ENCODE results near the gene ZCCHC10.
"Not testable (repeated sequence)": the region's sequence is repeated elsewhere in the genome, so short reads cannot be mapped to it uniquely, and the experiment has no call there.

The ZCCHC10 gene

DNA sequence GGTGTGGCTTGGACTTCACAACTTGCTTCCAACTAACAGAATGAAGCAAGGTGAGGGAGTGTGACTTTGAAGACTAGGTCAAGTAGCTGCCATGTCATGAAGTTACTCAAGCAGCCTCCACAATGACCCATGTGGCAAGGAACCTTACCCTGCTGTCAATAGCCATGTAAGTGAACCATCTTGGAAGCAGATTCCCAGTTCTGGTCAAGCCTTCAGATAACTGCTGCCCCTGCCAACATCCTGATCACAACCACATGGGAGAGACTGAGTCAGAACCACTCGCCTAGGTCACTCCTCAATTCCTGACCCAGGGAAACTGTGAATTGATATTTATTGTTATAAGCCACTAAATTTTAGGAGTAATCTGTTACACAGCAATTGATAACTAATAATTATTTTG lies 10.9 kb downstream of the ZCCHC10 start:
- H3K4me3 ChIP-seq (ENCODE audit: low read depth, low read length) = no peak overlapping the region
- H3K4me1 ChIP-seq (ENCODE audit: control insufficient read depth, insufficient read depth, low read length) = no peaks in the 10 kb centered on the region
- peaks cover 22% of the 10 kb centered on the region for H3K36me3 ChIP-seq (ENCODE audit: control insufficient read depth, insufficient read depth, low read length)
- no peaks in the 10 kb centered on the region for H3K27me3 ChIP-seq (ENCODE audit: control insufficient read depth, insufficient read depth, low read length)
- H3K27ac ChIP-seq (ENCODE audit: low read depth, low read length) = no peak overlapping the region
- no peak overlapping the region for H3K9ac ChIP-seq (ENCODE audit: low read length)
- H3K9me3 ChIP-seq (ENCODE audit: control insufficient read depth, insufficient read depth, low read depth, low read length) = no peaks in the 10 kb centered on the region

DNA sequence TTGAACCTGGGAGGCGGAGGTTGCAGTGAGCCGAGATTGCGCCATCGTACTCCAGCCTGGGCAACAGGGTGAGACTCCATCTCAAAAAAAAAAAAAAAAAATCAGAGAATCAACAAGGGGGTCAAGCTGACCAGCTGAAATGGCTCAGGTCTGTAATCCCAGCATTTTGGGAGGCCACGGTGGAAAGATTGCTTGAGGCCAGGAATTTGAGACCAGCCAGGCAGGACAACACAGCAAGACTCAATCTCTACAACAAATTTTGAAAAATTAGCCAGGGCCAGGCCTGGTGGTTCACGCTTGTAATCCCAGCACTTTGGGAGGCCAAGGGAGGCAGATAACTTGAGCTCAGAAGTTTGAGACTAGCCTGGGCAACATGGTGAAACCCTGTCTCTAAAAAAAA lies 17.9 kb downstream of the ZCCHC10 start:
- not testable (repeated sequence) for H3K9me3 ChIP-seq (ENCODE audit: control insufficient read depth, insufficient read depth, low read depth, low read length); H3K27me3 ChIP-seq (ENCODE audit: control insufficient read depth, insufficient read depth, low read length)
- H3K36me3 ChIP-seq (ENCODE audit: control insufficient read depth, insufficient read depth, low read length) = peaks cover 13% of the 10 kb centered on the region

DNA sequence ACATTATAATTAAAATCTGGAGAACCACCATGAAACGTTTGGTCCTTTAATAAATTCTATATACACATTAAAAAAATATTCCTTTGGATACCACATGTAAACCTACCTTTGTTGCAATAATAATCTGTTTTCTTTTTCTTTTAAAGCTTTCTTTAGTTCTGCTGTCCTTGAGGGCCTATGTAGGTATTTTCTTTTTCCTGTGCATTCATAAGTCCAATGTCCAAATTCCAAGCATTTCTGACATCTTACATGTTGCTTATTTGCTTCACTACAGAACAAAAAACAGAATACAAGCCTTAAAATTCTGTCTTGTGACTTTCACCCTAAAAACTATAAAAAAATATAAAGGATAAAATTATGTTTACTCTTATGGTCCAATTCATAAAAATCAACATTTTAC lies 19.7 kb downstream of the ZCCHC10 start:
- H3K4me1 ChIP-seq (ENCODE audit: control insufficient read depth, insufficient read depth, low read length) = no peaks in the 10 kb centered on the region
- peaks cover 19% of the 10 kb centered on the region for H3K36me3 ChIP-seq (ENCODE audit: control insufficient read depth, insufficient read depth, low read length)
- H3K9me3 ChIP-seq (ENCODE audit: control insufficient read depth, insufficient read depth, low read depth, low read length) = no peaks in the 10 kb centered on the region
- no peak overlapping the region for H3K27ac ChIP-seq (ENCODE audit: low read depth, low read length)
- no peaks in the 10 kb centered on the region for H3K27me3 ChIP-seq (ENCODE audit: control insufficient read depth, insufficient read depth, low read length)
- H3K4me3 ChIP-seq (ENCODE audit: low read depth, low read length) = no peak overlapping the region
- H3K9ac ChIP-seq (ENCODE audit: low read length) = no peak overlapping the region

More for the DNA sequence above, 17.9 kb downstream of the ZCCHC10 start:
- H3K4me1 ChIP-seq (ENCODE audit: control insufficient read depth, insufficient read depth, low read length); H3K4me3 ChIP-seq (ENCODE audit: low read depth, low read length); H3K27ac ChIP-seq (ENCODE audit: low read depth, low read length); H3K9ac ChIP-seq (ENCODE audit: low read length): not testable (repeated sequence)

DNA sequence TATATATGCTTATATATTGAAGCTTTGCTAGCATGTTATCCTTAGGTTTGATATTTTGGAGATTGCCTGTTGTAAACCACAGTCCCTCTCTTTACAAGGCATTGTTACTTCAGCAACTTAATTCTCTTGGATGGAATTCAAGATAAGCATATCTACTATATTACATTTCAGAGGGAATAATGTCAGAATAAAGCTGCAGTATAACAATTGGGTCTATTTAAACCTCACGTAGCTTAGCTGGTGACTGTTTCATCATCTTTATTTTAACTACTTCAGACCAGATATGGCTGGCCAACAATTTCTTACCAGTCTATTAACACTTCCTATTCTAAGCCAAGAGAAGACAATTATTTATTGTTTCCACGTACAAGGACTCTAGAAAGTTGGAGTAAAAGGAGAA lies 27.1 kb downstream of the ZCCHC10 start:
- Histone ChIP-seq H3K9ac (ENCODE audit: low read length) (no peak overlapping the region), H3K27ac (ENCODE audit: low read depth, low read length) (no peak overlapping the region), H3K9me3 (ENCODE audit: control insufficient read depth, insufficient read depth, low read depth, low read length) (no peaks in the 10 kb centered on the region), H3K27me3 (ENCODE audit: control insufficient read depth, insufficient read depth, low read length) (no peaks in the 10 kb centered on the region), H3K4me3 (ENCODE audit: low read depth, low read length) (no peak overlapping the region), H3K36me3 (ENCODE audit: control insufficient read depth, insufficient read depth, low read length) (peaks cover 10% of the 10 kb centered on the region), H3K4me1 (ENCODE audit: control insufficient read depth, insufficient read depth, low read length) (no peaks in the 10 kb centered on the region)

DNA sequence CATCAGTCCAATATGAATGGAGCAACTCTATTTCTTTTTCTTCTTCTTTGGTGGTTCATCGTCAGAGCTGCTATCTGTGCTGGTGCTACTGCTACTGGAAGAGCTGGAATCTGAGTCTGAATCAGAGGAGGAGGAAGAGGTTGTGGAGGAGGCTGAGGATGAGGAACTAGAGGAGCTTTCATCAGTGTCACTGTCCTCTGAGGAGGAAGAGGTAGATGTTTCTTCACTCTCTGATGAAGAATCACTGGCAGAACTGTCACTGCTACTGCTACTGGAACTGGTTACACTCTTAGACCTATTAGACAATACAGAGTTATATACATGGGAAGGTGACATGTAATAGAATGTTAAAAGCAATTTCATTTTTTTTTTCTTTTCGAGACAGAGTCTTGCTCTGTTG lies 27.8 kb downstream of the ZCCHC10 start:
- no peaks in the 10 kb centered on the region for H3K27me3 ChIP-seq (ENCODE audit: control insufficient read depth, insufficient read depth, low read length)

DNA sequence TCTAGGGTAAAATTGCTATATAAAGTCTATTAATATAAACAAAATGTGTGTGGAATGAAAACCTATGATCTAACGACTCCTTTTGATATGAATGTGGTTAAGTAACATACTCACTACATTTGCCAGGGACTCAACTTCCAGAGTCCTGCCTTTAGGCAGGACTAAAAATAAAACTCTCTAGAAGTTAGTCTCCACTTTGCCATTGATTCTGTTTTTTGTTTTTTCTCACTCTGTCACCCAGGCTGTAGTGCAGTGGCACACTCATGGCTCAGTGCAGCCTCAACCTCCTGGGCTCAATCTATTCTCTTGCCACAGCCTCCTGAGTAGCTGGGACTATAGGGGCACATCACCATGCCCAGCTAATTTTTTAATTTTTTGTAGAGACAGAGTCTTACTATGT lies 30.0 kb downstream of the ZCCHC10 start:
- Histone ChIP-seq H3K27ac (ENCODE audit: low read depth, low read length) (no peak overlapping the region), H3K4me3 (ENCODE audit: low read depth, low read length) (no peak overlapping the region), H3K27me3 (ENCODE audit: control insufficient read depth, insufficient read depth, low read length) (no peaks in the 10 kb centered on the region), H3K4me1 (ENCODE audit: control insufficient read depth, insufficient read depth, low read length) (no peaks in the 10 kb centered on the region), H3K36me3 (ENCODE audit: control insufficient read depth, insufficient read depth, low read length) (peaks cover 4% of the 10 kb centered on the region), H3K9ac (ENCODE audit: low read length) (no peak overlapping the region), H3K9me3 (ENCODE audit: control insufficient read depth, insufficient read depth, low read depth, low read length) (no peaks in the 10 kb centered on the region)

More for the DNA sequence above, 27.8 kb downstream of the ZCCHC10 start:
- Histone ChIP-seq H3K4me1 (ENCODE audit: control insufficient read depth, insufficient read depth, low read length) (no peaks in the 10 kb centered on the region), H3K36me3 (ENCODE audit: control insufficient read depth, insufficient read depth, low read length) (peaks cover 10% of the 10 kb centered on the region), H3K4me3 (ENCODE audit: low read depth, low read length) (no peak overlapping the region), H3K9ac (ENCODE audit: low read length) (no peak overlapping the region), H3K9me3 (ENCODE audit: control insufficient read depth, insufficient read depth, low read depth, low read length) (no peaks in the 10 kb centered on the region), H3K27ac (ENCODE audit: low read depth, low read length) (no peak overlapping the region)

DNA sequence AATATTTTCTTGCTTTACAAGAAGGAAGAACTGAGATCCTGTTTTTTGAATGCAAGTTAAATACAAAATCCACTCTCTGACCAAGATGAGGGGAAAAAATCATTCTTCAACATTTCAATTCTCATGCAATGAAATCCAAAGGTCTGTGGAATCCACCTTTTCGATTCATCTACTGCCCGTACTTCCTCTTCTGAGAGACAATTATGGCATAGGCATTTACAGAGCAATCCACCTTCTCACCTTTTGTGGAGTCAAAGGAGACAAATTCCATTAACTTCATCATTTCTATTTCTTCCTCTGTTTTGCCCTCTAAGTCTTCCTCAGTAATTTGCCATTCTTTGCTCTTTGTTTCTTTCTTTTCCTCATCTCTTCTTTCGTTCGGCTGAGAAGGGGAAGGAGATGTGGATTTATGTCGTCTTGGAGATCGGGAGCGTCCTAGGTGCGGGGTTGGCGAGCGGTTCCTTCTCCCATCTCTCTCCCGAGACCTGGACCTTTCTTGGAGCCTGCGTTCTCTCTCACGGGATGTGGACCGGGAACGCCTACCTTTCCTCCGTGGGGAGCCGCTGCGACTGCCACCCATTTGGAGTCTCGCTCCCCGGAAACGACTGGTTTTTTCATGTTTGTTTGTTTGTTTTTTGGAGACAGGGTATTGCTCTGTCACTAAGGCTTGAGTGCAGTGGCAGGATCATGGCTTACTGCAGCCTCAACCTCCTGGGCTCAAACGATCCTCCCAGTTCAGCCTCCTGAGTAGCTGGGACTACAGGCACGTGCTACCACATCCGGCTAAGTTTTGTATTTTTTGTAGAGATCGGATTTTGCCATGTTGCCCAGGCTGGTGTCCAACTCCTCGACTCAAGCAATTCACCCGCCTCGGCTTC lies 38.6 kb downstream of the ZCCHC10 start:
- no peaks in the 10 kb centered on the region for H3K36me3 ChIP-seq (ENCODE audit: control insufficient read depth, insufficient read depth, low read length)
- no peak overlapping the region for H3K9ac ChIP-seq (ENCODE audit: low read length)
- H3K9me3 ChIP-seq (ENCODE audit: control insufficient read depth, insufficient read depth, low read depth, low read length) = no peaks in the 10 kb centered on the region; the same call in 1 of the 2 replicates
- no peak overlapping the region for H3K27ac ChIP-seq (ENCODE audit: low read depth, low read length)
- H3K4me1 ChIP-seq (ENCODE audit: control insufficient read depth, insufficient read depth, low read length) = no peaks in the 10 kb centered on the region
- no peak overlapping the region for H3K4me3 ChIP-seq (ENCODE audit: low read depth, low read length)
- no peaks in the 10 kb centered on the region for H3K27me3 ChIP-seq (ENCODE audit: control insufficient read depth, insufficient read depth, low read length)

DNA sequence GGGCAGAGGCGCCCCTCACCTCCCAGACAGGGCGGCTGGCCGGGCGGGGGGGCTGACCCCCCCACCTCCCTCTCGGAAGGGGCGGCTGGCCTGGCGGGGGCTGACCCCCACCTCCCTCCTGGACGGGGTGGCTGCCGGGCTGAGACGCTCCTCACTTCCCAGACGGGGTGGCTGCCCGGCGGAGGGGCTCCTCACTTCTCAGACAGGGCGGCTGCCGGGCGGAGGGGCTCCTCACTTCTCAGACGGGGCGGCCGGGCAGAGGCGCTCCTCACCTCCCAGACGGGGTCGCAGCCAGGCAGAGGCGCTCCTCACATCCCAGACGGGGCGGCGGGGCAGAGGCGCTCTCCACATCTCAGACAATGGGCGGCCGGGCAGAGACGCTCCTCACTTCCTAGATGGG lies 43.4 kb downstream of the ZCCHC10 start:
- not testable (repeated sequence) for H3K27me3 ChIP-seq (ENCODE audit: control insufficient read depth, insufficient read depth, low read length)

DNA sequence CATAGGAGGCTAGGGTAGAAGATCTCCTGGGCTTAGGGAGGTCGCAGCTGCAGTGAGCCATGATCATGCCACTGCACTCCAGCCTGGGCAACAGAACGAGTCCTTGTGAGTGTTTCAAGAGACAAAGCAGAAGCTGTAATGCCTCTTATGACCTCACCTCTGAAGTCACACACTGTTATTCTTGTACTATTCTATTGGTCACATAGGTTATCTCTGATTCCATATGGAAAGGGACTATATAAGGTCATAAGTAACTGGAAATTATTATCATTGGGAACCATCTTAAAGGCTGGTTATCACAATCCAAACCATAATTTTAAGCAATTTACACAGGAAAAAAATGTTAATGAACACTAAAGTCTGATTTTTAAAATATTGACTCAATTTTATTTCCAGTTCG lies 45.1 kb downstream of the ZCCHC10 start:
- Histone ChIP-seq H3K4me1 (ENCODE audit: control insufficient read depth, insufficient read depth, low read length) (no peaks in the 10 kb centered on the region), H3K27ac (ENCODE audit: low read depth, low read length) (no peak overlapping the region), H3K9ac (ENCODE audit: low read length) (no peak overlapping the region), H3K36me3 (ENCODE audit: control insufficient read depth, insufficient read depth, low read length) (no peaks in the 10 kb centered on the region), H3K4me3 (ENCODE audit: low read depth, low read length) (no peak overlapping the region), H3K9me3 (ENCODE audit: control insufficient read depth, insufficient read depth, low read depth, low read length) (peaks cover 8% of the 10 kb centered on the region), H3K27me3 (ENCODE audit: control insufficient read depth, insufficient read depth, low read length) (no peaks in the 10 kb centered on the region)

More for the DNA sequence above, 43.4 kb downstream of the ZCCHC10 start:
- H3K4me1 ChIP-seq (ENCODE audit: control insufficient read depth, insufficient read depth, low read length); H3K27ac ChIP-seq (ENCODE audit: low read depth, low read length); H3K36me3 ChIP-seq (ENCODE audit: control insufficient read depth, insufficient read depth, low read length); H3K4me3 ChIP-seq (ENCODE audit: low read depth, low read length); H3K9ac ChIP-seq (ENCODE audit: low read length); H3K9me3 ChIP-seq (ENCODE audit: control insufficient read depth, insufficient read depth, low read depth, low read length): not testable (repeated sequence)

DNA sequence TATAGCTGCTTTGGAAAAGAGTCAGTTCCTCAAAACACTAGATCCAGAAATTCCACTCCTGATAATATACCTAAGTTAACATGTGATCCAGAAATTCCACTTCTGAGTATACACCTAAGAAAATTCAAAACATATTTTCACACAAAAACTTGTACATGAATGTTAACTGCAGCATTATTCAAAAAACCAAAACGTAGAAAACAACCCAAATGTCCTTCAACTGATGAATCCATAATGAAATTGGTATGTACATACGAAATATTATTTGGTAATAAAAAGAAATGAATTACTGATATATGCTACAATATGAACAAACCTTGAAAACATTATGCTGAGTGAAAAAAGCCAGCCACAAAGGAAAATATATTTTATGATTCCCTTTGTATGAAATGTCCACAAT lies 46.4 kb downstream of the ZCCHC10 start:
- no peak overlapping the region for H3K9ac ChIP-seq (ENCODE audit: low read length)
- no peak overlapping the region for H3K4me3 ChIP-seq (ENCODE audit: low read depth, low read length)
- H3K4me1 ChIP-seq (ENCODE audit: control insufficient read depth, insufficient read depth, low read length) = no peaks in the 10 kb centered on the region
- H3K9me3 ChIP-seq (ENCODE audit: control insufficient read depth, insufficient read depth, low read depth, low read length) = peaks cover 8% of the 10 kb centered on the region
- H3K36me3 ChIP-seq (ENCODE audit: control insufficient read depth, insufficient read depth, low read length) = no peaks in the 10 kb centered on the region
- no peak overlapping the region for H3K27ac ChIP-seq (ENCODE audit: low read depth, low read length)
- no peaks in the 10 kb centered on the region for H3K27me3 ChIP-seq (ENCODE audit: control insufficient read depth, insufficient read depth, low read length)

DNA sequence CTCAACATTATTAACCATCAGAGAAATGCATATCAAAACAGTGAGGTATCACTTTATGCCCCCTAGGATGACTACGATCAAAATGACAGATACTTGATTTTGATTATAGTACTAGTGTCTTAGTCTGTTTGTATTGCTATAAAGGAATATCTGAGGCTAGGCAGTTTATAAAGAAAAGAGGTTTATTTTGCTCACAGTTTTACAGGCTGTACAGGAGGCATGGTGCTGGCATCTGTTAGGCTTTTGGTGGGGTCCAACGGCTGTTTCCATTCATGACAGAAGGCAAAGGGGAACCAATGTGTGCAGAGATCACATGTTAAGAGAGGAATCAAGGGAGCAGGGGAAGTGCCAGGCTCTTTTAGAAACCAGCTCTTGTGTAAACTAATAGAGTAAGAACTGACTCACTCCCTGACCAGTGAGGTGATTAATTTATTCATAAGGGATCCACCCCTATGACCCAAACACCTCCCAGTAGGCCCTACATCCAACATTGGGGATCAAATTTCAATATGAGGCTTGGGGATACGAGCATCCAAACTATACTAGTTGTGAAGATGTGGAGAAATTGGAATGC lies 46.9 kb downstream of the ZCCHC10 start:
- H3K27me3 ChIP-seq (ENCODE audit: control insufficient read depth, insufficient read depth, low read length) = no peaks in the 10 kb centered on the region
- H3K36me3 ChIP-seq (ENCODE audit: control insufficient read depth, insufficient read depth, low read length) = no peaks in the 10 kb centered on the region
- H3K9ac ChIP-seq (ENCODE audit: low read length) = no peak overlapping the region
- no peak overlapping the region for H3K27ac ChIP-seq (ENCODE audit: low read depth, low read length)
- H3K4me3 ChIP-seq (ENCODE audit: low read depth, low read length) = no peak overlapping the region
- no peaks in the 10 kb centered on the region for H3K4me1 ChIP-seq (ENCODE audit: control insufficient read depth, insufficient read depth, low read length)
- peaks cover 8% of the 10 kb centered on the region for H3K9me3 ChIP-seq (ENCODE audit: control insufficient read depth, insufficient read depth, low read depth, low read length)
